ENCODE results near the gene ALDH1L1. TPM values are rescaled to one million over a fixed set of nuclear protein-coding genes. Genes with fewer than 3 reads are reported as not detected.

Gene ALDH1L1
- total RNA-seq, 1 experiment from 2014 or later = not detected

DNA sequence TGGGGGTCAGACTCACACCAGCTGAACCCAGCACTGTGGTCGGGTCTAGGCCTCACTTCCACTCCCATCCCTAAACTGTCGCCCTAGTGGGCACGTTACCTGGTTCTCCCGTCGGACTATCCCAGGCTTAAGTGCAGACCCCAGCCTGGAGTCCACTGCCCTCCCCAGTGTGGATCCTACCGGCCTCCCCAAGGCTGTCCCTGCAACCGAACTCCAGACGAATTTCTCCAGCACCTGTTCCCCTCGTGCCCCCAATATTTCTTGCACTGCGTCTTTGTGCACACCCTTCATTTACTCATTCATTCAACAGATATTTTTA is 122.9 kb downstream of the ALDH1L1 start:
- no peak overlapping the region for H3K4me3 ChIP-seq (ENCODE audit: low read length)
- H3K27me3 ChIP-seq (ENCODE audit: low read length) = no peaks in the 10 kb centered on the region
- H3K9ac ChIP-seq (ENCODE audit: low read length) = no peak overlapping the region
- intact Hi-C loops (cut with micrococcal nuclease) = no loop called here
- H3K4me1 ChIP-seq (ENCODE audit: insufficient read depth, low read length) = no peaks in the 10 kb centered on the region
- H3K9me2 ChIP-seq (replicated peaks; ENCODE audit: low read length) = no peaks in the 10 kb centered on the region
- BruUV-seq (replicated peaks) = no TSS peak
- H3K4me2 ChIP-seq (ENCODE audit: low read length) = no peak overlapping the region
- H3K79me2 ChIP-seq (ENCODE audit: low read length) = no peaks in the 10 kb centered on the region
- DNase-seq (no peak), ATAC-seq (no peak)
- H3K36me3 ChIP-seq (ENCODE audit: low read depth, low read length) = no peaks in the 10 kb centered on the region
- no peaks in the 10 kb centered on the region for H3K9me3 ChIP-seq (ENCODE audit: low read length)
- H3K27ac ChIP-seq (ENCODE audit: low read length) = no peak overlapping the region
- TF ChIP-seq EZH2 (IDR thresholded peaks at IDR 0.05; ENCODE audit: low read length, unreplicated experiment) = no peak
- no peak for TF ChIP-seq EZH2phosphoT487 (IDR thresholded peaks at IDR 0.05; ENCODE audit: borderline replicate concordance, low read length)
- TF ChIP-seq, protein P1, sequence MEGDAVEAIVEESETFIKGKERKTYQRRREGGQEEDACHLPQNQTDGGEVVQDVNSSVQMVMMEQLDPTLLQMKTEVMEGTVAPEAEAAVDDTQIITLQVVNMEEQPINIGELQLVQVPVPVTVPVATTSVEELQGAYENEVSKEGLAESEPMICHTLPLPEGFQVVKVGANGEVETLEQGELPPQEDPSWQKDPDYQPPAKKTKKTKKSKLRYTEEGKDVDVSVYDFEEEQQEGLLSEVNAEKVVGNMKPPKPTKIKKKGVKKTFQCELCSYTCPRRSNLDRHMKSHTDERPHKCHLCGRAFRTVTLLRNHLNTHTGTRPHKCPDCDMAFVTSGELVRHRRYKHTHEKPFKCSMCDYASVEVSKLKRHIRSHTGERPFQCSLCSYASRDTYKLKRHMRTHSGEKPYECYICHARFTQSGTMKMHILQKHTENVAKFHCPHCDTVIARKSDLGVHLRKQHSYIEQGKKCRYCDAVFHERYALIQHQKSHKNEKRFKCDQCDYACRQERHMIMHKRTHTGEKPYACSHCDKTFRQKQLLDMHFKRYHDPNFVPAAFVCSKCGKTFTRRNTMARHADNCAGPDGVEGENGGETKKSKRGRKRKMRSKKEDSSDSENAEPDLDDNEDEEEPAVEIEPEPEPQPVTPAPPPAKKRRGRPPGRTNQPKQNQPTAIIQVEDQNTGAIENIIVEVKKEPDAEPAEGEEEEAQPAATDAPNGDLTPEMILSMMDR (conservative IDR thresholded peaks at IDR 0.05; ENCODE audit: low read depth, low read length) = no peak
- CTCF ChIA-PET = no interaction called here
- no peaks in the 10 kb centered on the region for H3F3A ChIP-seq (ENCODE audit: low read length, unreplicated experiment)
- POLR2A ChIA-PET (ENCODE audit: unreplicated experiment) = no interaction called here
- H4K20me1 ChIP-seq (ENCODE audit: low read length) = no peaks in the 10 kb centered on the region
- H2AFZ ChIP-seq (ENCODE audit: low read length) = no peak overlapping the region

DNA sequence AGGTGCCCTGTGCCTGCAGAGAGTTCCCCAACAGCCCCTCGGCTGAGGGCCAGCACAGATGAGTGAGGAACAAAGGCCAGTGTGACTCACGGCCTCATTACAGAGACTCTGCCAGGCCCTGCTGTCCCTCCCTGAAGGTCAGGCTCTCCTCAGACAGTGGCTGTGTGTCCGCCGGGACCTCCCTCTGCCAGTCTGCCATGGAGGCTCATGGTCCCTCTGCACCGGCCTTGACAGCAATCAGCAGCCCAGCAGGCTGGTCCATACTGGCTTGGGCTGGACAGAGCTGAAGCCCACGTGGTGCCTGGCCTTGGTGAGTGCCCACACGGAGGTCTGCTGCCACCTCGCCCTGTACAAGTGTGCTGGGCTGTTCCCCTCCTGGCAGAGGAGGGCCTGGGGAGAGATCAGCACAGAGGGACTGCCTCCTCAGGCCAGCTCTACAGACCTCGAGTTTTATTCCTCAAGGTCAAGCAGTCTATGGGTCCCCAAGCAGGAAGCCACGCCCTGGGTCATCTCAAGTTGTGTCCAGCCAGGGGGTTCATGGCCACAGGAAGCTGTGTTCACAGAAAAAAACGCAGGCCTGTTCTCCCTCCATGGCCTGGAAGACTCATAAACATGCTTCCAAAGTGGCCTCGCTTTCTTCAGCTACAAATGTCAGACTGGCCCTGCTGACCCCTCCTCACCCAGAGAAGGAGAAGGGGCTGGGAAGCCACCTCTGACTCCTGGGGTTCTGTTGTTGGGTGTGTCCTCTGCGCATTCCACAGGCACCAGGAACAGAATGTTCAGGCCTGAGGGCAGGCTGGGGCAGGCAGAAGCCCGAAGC is 123.5 kb downstream of the ALDH1L1 start:
- H3K9me2 ChIP-seq (replicated peaks; ENCODE audit: low read length) = no peaks in the 10 kb centered on the region
- ChIA-PET POLR2A (ENCODE audit: unreplicated experiment) (no interaction called here), CTCF (no interaction called here)
- DNase-seq = no peak
- H3K4me2 ChIP-seq (ENCODE audit: low read length) = no peak overlapping the region
- H3F3A ChIP-seq (ENCODE audit: low read length, unreplicated experiment) = no peaks in the 10 kb centered on the region
- H3K36me3 ChIP-seq (ENCODE audit: low read depth, low read length) = no peaks in the 10 kb centered on the region
- intact Hi-C loops (cut with micrococcal nuclease) = no loop called here
- H4K20me1 ChIP-seq (ENCODE audit: low read length) = no peaks in the 10 kb centered on the region
- H3K4me3 ChIP-seq (ENCODE audit: low read length) = no peak overlapping the region
- H3K9ac ChIP-seq (ENCODE audit: low read length) = no peak overlapping the region
- H2AFZ ChIP-seq (ENCODE audit: low read length) = no peak overlapping the region
- no TSS peak for BruUV-seq (replicated peaks)
- no peaks in the 10 kb centered on the region for H3K4me1 ChIP-seq (ENCODE audit: insufficient read depth, low read length)
- H3K9me3 ChIP-seq (ENCODE audit: low read length) = no peaks in the 10 kb centered on the region
- TF ChIP-seq, protein P1 (conservative IDR thresholded peaks at IDR 0.05; ENCODE audit: low read depth, low read length) = no peak
- TF ChIP-seq EZH2phosphoT487 (IDR thresholded peaks at IDR 0.05; ENCODE audit: borderline replicate concordance, low read length) (no peak), EZH2 (IDR thresholded peaks at IDR 0.05; ENCODE audit: low read length, unreplicated experiment) (no peak)
- H3K79me2 ChIP-seq (ENCODE audit: low read length) = no peaks in the 10 kb centered on the region
- no peak overlapping the region for H3K27ac ChIP-seq (ENCODE audit: low read length)
- ATAC-seq = peak; percentile 64
- no peaks in the 10 kb centered on the region for H3K27me3 ChIP-seq (ENCODE audit: low read length)

DNA sequence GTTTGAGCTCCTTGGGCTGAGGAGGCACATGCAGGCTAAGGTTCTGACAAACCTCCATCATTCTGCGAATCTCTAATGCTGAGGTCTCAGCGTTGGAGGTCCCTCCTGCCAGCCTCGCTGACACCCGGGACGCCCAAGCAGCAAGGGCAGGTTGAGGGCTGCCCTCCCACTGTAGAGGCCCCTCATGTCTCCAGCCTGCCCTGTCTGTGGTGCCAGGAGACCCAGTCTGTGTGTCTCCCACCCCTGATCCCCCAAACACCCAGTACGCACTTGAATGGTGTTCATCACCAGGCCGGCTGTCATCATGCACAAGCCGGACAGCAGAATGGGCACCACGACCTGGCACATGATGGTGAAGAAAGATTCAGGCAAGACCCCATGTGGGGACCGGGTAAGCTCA is 124.3 kb downstream of the ALDH1L1 start:
- TF ChIP-seq EZH2 (IDR thresholded peaks at IDR 0.05; ENCODE audit: low read length, unreplicated experiment) = no peak
- TF ChIP-seq, protein P1 (conservative IDR thresholded peaks at IDR 0.05; ENCODE audit: low read depth, low read length) = no peak
- no peak for TF ChIP-seq EZH2phosphoT487 (IDR thresholded peaks at IDR 0.05; ENCODE audit: borderline replicate concordance, low read length)
- H4K20me1 ChIP-seq (ENCODE audit: low read length) = no peaks in the 10 kb centered on the region
- no TSS peak for BruUV-seq (replicated peaks)
- no peak overlapping the region for H3K27ac ChIP-seq (ENCODE audit: low read length)
- H3K79me2 ChIP-seq (ENCODE audit: low read length) = no peaks in the 10 kb centered on the region
- no peaks in the 10 kb centered on the region for H3K9me2 ChIP-seq (replicated peaks; ENCODE audit: low read length)
- ChIA-PET CTCF (no interaction called here), POLR2A (ENCODE audit: unreplicated experiment) (no interaction called here)
- no peaks in the 10 kb centered on the region for H3K9me3 ChIP-seq (ENCODE audit: low read length)
- H3K9ac ChIP-seq (ENCODE audit: low read length) = no peak overlapping the region
- no peak for ATAC-seq
- H3K4me3 ChIP-seq (ENCODE audit: low read length) = no peak overlapping the region
- no peak for DNase-seq
- no peaks in the 10 kb centered on the region for H3K27me3 ChIP-seq (ENCODE audit: low read length)
- no peaks in the 10 kb centered on the region for H3K4me1 ChIP-seq (ENCODE audit: insufficient read depth, low read length)
- H3K4me2 ChIP-seq (ENCODE audit: low read length) = no peak overlapping the region
- H2AFZ ChIP-seq (ENCODE audit: low read length) = no peak overlapping the region
- H3K36me3 ChIP-seq (ENCODE audit: low read depth, low read length) = no peaks in the 10 kb centered on the region
- intact Hi-C loops (cut with micrococcal nuclease) = no loop called here
- no peaks in the 10 kb centered on the region for H3F3A ChIP-seq (ENCODE audit: low read length, unreplicated experiment)

All from PC-3 (cell line).